ENCODE results near the gene KCNG1. TPM values are rescaled to one million over a fixed set of nuclear protein-coding genes. Genes with fewer than 3 reads are reported as not detected.

Gene KCNG1, protein sequence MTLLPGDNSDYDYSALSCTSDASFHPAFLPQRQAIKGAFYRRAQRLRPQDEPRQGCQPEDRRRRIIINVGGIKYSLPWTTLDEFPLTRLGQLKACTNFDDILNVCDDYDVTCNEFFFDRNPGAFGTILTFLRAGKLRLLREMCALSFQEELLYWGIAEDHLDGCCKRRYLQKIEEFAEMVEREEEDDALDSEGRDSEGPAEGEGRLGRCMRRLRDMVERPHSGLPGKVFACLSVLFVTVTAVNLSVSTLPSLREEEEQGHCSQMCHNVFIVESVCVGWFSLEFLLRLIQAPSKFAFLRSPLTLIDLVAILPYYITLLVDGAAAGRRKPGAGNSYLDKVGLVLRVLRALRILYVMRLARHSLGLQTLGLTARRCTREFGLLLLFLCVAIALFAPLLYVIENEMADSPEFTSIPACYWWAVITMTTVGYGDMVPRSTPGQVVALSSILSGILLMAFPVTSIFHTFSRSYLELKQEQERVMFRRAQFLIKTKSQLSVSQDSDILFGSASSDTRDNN
- total RNA-seq (2022; extraction: Qiagen RNA extraction; ENCODE audit: low read depth) = 15.5 to 27.0 TPM (median 18.8 TPM) in 5 replicates

DNA sequence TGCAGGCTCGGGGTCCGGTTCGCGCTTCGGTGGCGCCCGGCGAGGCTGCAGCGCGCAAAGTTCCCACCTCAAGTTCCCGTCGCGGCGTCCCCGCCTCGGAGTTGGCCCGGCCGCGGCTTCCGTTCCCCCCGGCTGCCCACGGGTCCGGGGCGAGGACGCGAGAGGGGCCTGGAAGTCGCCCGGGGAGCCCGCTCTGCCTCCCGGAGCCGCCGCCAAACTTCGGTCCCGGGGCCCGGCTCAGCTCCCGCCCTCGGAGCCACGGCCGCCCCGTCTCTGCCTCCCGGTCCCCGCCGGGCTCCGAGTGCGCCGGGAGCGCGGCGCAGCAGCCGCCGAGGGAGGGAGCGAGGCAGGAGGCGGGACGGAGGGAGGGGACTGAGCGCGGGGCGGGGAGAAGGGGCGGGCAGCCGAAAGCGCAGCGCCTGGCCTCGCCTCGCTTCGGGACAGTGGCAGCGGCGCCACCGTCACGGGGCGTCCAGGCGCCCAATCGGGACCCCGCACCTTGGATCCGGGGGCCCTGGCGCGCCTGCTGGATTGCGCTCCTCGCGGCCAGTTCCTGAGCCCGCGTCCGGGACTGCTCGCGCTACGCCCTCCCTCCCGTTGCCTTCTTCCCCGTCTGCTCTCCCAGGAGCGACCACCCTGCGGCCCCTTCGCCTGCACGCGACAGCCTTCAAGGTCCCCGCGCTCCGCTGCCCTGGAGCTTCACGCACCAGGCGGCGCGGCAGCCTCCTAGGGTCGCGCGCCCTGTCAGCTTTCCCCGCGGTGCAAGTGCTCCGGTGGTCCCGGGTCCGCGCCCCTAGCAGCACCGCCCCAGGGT, at the start of gene KCNG1:
Gene KCNG1, minus strand, starts transcription at position 305 of the 814 bp plus-strand sequence. CDS start 12,769 bp downstream, outside the sequence.

DNA sequence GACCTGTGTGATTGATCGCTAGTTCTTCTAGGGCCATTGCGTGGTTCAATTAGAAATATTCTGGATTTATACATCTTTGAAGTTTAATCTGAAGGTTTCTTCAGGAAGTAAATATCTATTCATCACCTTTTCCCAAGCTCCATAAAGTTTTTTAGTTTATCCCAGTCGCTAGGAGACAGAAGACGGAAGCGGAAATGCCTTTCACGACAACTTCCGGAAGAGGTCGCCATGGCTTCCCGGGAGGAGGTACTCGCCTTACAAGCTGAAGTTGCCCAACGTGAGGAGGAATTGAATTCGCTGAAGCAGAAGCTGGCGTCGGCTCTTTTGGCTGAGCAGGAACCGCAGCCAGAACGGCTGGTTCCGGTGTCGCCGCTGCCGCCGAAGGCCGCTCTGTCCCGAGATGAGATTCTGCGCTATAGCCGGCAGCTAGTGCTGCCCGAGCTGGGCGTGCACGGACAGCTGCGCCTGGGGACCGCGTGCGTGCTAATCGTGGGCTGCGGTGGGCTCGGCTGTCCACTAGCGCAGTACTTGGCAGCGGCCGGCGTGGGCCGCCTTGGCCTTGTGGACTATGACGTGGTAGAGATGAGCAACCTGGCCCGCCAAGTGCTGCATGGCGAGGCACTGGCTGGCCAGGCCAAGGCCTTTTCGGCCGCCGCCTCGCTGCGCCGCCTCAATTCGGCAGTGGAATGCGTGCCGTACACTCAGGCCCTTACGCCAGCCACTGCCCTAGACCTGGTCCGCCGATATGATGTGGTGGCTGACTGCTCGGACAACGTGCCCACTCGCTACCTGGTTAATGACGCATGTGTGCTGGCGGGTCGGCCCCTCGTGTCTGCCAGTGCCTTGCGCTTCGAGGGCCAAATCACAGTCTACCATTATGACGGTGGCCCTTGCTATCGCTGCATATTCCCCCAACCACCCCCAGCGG, 64.0 kb downstream of the KCNG1 start, which contains the start of gene MOCS3:
Gene MOCS3, plus strand, starts transcription at position 204 of the 928 bp plus-strand sequence. Its CDS starts 25 bp downstream, at position 229.

DNA sequence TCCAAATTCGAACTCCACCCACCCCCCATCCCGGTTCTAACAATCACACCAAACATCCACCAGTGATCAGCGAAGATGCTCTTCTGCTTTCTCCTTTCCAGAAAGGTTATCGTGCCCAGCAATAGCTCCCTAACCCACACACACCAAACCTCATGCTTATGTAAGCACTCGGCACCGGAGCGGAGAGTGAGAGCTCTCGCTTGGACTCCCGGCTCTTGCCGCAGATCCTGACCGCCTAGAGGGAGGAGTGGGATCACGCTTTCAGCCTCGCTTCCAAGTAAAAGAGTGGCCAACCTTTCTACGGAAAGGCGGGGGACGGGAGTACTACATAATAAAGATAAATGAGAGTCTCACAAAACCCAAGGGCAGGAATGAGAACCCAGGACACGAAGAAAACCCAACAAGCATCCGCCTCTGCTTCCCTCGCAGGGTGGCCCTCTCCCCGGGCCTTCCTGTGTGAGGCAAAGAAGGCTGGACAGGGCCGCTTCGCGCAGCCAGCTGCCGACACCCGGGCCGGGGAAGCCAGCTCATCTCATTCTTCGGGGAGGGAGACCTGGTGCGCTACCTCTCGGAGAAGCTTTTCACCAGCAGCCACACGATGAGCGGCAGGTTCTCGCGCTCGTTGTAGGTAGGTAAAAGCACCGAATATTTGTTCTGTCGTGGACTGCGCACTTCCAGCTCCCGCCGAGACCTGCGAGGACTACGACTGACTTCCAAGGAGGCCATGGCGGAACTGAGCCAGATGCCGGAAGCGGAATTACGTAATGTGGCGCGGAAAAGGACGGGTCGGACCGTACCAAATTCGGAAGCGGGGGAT, 64.9 kb downstream of the KCNG1 start, which contains the start of gene DPM1:
Gene DPM1, minus strand, starts transcription at position 735 of the 817 bp plus-strand sequence. Its CDS starts 9 bp downstream, at position 726.

Other genes starting within 250 kb of the KCNG1 start
- gene BCAS4, start 228.0 kb downstream of the KCNG1 start, total RNA-seq (2022; extraction: Qiagen RNA extraction; ENCODE audit: low read depth) = 24.9 to 31.9 TPM (median 29.9 TPM) in 5 replicates
- 43.8 to 50.5 TPM (median 45.7 TPM) in 5 replicates for gene ADNP, start 91.7 kb downstream of the KCNG1 start, total RNA-seq (2022; extraction: Qiagen RNA extraction; ENCODE audit: low read depth)
- gene DPM1, start 64.6 kb downstream of the KCNG1 start, total RNA-seq (2022; extraction: Qiagen RNA extraction; ENCODE audit: low read depth) = 70.6 to 86.5 TPM (median 75.2 TPM) in 5 replicates
- gene MOCS3, start 64.3 kb downstream of the KCNG1 start, total RNA-seq (2022; extraction: Qiagen RNA extraction; ENCODE audit: low read depth) = 6.0 to 6.6 TPM (median 6.4 TPM) in 5 replicates

All from A549 treated with DMSO at 1 μM for 4 hours (cell line).